HG02943 (cell line): ENCODE measurements around the gene MYLK4.

Source experiments
- ATAC-seq: cut with Tn5 transposase; IDR thresholded peaks from one replicate; pipeline ENCODE4 v1.9.1; 2021; ENCODE audit warnings: mild to moderate bottlenecking, low read depth, moderate library complexity; ENCODE audit not compliant: unreplicated experiment

MYLK4 gene

DNA sequence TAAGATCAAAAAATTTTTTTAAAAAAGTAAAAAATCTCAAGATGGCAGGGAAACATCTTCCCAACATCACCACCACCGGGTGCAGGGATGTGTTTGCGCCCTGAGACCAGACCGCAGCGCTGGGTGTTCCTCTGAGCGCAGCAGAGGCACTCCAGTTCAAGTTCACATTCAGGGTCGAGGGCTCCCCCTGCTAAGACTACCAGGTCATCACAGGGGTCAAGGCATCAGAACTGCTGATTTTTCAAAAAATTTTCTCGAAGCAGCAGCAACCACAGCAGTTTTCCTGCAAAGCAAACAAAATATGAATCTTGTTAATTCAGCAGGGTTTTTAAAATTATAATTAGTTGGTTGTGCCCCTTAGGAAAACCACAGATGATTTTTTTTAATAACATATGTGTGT is 83.1 kb downstream of the MYLK4 start:
- ATAC-seq: no peak

DNA sequence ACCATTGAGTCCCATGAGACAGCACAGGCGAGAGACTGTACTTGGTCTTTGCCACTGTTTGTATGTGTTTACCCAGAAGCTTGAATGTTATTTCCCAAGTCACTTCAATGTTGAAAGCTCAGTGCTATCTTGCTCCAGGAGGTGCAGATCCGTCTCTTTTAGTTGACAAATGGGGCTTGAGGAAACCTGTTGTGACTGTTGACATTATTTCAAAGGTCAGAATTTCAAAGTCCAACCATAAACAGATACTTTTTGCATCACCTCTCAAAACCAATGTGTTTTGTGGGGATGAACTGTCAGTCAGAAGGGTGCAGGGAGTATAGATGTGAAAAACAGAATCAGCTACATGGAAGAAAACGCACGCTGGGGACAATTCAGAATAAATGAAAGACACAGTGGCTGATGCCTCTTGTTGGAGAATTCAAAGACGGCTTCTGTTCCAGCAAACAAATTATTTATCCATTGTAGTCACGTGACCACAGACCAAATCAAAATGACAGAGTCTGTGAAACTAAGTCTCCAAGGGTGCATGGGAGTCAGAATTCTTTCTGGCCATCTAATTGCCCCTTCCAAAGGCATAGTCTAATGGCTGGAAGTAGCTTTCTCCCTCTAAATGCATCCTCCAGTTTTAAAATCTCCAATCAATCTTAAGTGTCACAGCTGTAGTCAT is 83.7 kb downstream of the MYLK4 start:
- ATAC-seq: no peak

DNA sequence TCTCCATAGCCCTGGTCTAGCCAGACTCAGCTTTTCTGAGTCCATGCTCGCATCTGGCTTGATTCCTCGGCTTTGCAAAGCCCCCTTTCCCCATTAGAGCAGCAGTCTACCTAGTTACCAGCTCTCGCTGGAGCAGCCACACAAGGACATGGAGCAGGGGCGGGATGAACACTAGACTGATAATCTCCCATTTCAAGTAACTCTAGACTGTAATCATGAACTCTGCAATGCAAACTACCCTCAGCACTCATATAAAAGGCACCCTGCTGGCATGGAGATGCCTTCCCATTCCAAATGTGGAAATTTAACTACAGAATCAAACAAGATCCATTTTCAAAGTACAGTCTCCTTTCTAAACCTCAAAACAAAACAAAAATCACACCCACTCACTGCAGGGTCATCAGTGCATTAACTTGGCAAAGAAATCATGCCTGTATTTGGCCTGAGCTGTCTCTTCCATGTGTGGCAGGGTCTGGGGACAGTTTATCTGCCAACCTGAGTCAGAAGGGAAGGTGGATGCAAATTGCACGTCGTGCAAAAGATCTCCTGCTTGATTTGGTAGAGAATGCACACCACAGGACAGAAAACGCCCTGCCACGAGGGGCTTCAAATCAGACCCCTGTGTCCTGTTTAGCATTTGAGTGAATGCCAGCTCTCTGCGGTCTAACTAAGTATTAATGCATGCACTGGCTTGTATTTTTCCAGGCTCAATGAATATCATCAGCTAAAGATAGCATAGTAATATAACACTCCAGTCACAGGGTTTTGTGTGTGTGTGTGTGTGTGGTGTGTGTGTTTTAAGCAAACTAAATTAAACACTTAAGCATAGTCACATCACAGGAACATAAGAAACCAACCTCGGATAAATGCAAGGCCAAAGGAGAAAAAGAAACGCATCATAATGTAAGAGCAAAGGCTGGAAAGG is 85.3 kb downstream of the MYLK4 start:
- no peak for ATAC-seq

DNA sequence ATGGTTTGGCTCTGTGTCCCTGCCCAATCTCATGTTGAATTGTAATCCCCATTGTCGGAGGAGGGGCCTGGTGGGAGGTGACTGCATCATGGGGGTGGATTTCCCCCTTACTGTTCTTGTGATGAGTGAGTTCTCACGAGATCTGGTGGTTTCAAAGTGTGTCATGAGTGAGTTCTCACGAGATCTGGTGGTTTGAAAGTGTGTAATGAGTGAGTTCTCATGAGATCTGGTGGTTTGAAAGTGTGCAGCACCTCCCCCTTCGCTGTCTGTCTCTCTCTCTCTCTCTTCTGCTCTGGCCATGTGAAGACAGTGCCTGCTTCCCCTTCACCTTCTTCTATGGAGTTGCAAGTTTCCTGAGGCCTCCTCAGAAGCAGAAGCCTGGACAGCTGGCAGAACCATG is 87.6 kb downstream of the MYLK4 start:
- ATAC-seq: no peak

DNA sequence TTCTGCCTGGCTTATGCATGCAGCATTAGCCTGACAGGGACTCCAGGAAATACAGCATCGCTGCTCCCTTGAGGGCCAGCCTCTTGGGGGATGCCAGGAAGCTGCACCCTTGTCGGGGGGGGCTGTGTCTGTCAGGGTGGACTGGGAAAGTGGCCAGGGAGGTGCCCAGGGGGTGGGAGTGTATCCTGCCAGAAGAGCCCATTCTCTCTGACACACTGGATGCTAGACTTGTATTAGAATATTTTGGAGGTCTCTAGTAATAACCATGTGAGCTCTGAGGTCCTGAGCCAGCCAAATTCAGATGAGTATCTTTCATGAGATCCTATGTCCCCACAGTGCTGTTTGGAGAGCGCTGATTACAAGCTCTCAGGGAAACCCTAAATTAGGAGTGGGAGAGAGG is 89.1 kb downstream of the MYLK4 start:
- no peak for ATAC-seq

DNA sequence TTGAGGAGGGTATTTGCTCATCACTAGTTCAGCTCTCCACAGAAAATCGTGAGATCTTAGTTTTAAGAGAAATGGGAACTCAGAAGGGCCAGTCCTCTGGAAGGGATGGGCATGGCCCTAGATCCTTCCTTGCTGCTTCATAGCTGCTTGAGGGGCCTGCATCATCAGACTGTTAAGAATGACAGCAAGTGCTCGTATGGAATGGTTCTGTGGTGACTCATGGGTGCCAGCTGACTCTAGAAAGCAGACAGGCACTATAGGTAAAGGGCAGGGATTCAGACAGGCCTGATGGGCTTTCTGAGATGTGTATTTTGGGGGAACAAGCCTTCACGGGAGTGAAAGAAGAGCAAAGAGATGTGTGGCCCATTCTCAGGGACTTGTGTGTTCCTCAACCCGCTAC is 90.8 kb downstream of the MYLK4 start:
- no peak for ATAC-seq

DNA sequence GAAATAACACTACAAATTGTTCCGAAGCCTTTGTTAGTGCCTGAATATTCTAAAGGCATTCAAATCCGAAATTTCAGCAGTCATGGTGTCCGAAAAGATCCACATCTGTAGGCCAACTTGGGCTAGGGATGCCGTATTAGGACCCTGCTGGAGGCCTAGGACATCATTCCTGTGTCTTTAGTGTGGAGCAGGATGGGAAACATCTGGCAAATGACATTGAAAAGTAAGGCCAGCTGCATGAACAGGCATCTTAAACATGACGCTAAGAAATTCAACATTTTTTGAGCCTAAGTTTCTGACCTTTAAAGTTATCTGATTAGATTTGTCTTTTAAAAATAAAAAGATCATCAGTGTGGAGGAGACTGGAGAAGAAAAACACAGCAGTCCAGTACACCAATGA is 91.3 kb downstream of the MYLK4 start:
- no peak for ATAC-seq

DNA sequence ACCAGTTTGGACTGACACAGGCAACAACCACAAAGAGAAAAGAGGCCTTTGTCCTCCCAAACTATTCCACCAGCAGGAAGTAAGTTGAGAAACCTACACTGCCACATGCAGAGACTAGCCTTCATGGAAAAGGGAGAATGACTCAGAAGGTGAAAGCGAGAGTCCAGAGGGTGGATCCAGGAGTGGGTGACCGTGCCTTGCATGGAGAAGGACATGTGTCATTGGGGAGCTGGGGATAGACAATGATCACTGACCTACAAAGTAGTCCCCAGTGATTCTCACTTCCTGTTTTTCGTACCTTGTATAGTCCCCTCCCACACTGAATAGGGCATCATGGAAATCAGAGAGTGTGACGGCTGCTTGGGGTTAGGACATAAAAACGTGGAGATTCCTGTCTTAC is 91.9 kb downstream of the MYLK4 start:
- peak; percentile 76 for ATAC-seq

DNA sequence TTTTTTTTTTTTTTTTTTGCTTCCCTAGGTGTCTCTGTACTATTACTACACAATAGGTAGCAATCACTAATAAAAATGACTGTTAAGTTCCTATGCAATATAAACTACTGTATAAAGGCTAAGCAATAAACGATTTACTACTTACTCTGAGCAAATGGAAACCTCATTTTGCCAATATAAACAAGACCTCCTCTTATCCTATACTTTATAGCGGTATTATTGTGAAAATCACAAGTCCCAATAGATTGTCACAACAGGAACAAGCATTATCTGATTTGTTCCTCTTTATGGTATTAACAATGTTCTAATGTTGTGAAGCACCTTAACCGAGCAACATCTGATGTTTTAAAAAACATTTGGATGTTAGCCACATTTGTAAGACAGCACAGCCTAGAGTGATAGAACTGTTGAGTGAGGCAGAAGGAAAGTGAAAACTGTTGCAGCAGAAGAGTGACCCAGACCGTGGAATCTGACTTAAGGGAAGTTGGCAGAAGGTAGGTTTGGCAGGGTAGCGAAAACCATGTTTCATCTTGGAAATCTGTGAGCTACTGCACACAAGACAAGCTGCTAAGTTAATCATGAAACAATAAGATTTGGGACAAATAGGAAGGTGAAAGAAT is 94.2 kb downstream of the MYLK4 start:
- ATAC-seq: no peak

DNA sequence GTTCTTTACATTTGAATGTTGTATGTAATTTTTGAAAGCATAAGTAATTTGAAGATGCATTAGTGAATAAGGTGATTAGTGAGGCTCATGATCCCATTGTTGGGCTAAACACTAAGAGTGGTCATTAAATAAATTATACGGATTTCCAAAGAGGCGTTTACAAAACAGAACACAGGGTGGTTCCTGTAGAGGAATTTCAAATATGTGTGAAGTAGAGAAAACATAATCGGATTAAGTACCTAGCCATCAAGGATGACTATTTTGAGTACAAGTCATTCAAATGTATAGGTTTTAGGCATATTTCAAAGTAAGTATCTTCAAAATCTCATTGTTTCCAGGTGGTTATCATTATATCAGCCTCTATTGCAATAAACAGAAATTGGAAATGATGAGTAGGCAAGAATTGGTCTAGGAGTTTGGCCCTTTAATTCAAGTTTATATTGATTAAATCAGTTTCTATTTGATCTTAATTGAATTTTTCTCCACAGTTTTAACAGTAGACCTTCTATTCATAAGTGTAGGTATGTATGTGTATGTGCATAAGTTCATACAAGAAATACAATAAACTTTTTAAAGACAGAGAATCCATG is 94.8 kb downstream of the MYLK4 start:
- ATAC-seq: no peak

DNA sequence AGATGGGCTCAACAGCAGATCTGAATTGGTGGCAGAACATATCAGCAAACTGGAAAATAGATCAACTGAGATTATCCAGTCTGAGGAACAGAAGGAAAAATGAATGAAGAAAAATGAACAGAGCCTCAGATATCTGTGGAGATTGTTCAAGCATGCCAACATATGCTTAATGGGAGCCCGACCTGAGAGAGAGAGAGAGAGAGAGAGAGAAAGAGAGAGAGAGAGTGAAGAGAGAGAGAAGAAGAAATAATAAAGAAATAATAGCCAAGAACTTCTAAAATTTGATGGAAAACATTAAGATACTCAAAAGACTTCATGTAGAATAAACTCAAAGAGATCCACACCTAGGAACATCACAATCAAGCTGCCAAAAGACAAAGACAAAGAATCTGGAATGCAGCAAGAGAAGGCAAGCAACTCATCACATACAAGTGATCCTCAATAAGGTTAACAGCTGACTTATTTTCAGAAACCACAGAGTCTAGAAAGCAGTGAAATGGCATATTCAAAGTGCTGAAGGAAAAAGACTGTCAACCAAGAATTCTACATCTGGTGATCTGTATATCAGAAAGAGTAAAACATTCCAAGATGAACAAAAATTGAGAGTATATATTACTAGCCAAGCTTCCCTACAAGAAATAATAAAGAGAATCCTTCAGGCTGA is 97.2 kb downstream of the MYLK4 start:
- ATAC-seq: no peak

DNA sequence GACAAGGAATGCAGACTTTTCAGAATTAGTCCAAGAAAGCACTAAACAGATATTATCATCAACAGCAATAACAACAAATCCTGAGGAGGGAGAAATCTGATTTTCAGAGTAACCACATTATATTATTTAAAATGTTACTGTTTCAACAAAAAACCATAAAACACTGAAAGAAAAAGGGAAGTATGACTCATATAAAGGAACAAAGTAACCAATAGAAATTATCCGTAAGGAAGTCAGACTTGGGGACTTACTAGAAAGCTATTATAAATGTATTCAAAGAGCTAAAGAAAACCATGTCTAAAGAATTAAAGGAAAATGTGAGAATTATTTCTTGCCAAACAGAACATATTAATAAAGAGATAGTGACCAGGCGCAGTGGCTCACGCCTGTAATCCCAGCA is 98.1 kb downstream of the MYLK4 start:
- no peak for ATAC-seq

DNA sequence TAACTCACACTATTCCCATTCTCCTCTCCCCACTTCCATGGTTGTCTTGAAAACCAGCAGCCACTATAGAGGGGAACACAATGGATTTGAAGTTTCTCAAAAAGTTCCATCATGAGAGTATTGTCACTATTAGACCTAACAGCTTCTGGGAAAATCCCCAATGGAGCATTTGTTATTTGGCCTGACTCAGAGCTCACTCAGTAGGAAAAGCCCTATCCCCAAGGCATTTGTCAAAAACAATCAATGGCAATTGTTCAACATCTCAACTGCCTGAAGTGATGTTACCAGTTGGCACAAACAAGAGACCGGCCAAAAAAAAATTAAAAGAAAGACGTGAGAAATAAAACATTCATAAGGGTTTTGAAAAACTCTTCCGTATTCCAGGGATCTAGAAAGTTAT is 98.8 kb downstream of the MYLK4 start:
- no peak for ATAC-seq

DNA sequence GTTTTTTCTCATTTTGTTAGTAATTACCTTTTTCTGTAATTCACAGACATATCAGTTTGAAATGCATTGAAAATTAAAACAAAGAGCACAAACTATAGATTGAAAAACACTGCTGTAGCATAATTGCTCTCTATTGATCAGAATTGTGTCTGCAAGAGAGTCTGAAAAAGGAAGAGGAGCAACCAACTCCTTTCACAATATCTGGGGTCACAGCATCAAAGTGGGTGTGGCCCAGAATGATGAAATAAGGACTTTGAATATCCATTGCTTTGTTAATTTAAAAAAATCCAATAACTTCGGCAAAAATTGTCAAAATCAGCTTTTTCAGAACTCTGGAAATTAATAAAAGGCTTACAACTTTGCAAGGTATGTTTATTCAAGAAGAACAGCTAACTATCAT is 99.2 kb downstream of the MYLK4 start:
- ATAC-seq: no peak

DNA sequence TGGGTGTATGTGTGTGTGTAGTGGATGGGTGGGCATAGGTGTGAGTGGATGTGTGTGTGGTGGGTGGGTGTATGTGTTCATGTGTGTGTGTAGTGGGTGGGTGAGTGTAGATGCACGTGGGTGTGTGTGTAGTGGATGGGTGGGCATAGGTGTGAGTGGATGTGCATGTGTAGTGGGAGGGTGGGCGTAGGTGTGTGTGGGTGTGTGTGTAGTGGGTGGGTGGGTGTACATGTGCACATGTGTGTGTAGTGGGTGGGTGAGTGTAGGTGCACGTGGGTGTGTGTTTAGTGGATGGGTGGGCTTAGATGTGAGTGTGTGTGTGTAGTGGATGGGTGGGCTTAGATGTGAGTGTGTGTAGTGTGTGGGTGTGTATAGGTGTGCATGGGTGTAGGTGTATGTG is 104.4 kb downstream of the MYLK4 start:
- no peak for ATAC-seq

DNA sequence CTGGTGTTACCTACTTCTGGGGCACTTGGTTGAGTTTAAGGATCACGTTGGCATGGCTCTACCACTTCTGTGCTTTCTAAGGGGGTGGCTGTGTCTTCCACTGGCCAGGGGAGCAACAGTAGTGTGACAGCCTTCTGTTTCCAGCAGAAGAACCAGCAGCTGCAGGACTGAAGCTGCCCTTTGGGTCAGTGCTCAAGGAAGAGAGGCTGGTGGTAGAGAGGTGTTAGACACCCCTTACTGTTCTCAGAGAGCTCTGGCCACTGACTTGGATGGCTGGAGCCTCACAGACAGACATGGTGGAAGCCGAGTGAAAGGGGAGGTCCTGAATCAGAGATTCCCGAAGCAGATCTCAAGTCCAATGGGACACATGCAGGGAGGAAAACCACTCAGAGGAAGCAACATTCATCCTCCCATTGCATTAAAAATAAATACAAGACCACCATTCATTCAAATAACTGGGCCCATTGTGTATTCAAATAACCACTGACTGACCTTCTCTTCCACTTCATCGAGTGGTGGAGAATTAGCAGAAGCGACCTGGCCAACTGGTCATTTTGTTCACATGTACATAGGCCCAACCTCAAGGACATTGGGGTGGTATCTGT is 106.7 kb downstream of the MYLK4 start:
- ATAC-seq: no peak

DNA sequence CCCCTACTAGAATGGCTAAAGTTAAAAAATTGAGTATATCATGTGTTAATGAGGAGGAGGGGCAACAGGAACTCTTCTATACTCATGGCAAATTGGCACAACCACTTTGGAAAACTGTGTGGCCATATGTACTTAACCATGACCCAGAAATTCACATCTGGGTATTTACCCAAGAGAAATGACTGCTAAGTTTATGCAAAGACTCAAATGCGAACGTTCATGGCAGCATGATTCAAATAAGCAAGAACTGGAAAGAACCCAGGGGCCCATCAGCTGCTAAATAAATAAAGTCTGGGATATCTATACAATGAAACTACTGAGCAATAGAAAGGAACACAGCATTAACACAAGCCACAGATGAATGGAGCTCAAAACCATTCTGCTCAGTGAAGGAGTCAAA is 107.6 kb downstream of the MYLK4 start:
- ATAC-seq: no peak

DNA sequence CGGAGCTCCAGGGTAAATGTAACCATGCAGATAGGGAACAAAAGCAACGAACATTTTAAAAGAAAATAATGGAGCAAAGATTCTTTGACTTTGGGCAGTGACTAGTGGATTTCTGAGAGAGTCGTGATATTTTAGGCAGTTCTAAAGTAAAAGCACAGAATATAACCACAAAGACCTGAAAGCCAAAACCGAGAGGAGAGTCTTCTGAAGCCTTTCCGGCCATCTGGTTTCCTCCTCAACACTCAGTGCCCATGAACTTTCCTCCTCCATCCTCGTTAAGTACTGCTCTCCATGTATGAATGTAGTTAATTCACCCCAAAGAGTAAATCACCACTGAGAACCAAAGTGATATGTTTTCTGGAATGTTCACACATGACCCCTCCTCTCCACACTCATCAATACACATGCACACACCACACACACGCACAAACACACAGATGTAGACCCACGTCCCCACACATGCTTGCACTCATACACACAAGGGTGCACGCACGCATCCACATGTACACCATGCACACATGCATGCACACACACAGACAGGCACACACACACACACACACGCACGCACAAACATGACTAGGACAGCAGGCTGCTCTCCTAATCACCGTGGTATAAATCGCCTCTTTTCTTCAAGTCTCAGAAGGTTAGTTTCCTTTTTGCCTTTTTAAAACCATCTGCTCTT is 109.5 kb downstream of the MYLK4 start:
- ATAC-seq: no peak

DNA sequence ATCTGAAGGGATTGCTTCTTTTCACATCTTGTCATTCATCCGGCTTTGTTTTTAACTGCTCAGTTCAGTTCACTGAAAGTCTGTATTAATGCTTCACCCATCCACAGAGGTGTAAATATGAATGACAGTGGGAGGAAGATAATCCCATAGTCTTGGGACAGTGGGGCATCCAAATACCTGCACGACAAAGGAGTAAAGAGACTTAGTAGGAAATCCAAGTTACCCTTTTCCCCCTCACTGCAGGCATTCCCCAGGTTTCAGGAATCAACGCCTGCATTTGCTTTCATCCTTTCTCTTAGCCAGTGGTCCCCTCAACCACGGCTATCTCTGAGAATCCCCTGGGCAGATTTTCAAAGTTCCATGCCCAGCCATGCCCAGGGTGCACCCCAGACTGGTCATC is 110.2 kb downstream of the MYLK4 start:
- no peak for ATAC-seq

DNA sequence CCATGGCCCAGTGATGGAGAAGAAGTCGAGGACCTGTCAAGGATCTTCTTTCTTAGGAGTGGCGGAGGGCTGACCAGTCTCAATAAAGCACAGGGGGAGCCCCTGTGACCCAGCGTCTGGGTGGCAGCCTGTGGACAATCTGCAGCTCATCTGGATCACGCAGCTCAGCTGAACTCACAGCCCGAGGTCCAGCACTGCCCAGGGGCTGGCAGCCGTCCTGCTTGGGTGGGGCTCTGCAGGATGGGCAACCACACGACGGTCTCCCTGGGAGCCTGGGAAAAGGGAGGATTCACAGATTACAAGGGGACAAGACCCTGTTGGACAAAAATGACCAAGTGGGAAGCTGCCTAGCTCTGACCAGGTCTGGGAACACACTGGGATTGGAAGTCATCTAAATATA is 110.8 kb downstream of the MYLK4 start:
- no peak for ATAC-seq
